ENCODE data around the gene DCT. TPM values are rescaled to one million over a fixed set of nuclear protein-coding genes. Genes with fewer than 3 reads are reported as not detected.

DCT gene
- total RNA-seq, 1 donor from 2014 or later: 0.05 TPM

DNA sequence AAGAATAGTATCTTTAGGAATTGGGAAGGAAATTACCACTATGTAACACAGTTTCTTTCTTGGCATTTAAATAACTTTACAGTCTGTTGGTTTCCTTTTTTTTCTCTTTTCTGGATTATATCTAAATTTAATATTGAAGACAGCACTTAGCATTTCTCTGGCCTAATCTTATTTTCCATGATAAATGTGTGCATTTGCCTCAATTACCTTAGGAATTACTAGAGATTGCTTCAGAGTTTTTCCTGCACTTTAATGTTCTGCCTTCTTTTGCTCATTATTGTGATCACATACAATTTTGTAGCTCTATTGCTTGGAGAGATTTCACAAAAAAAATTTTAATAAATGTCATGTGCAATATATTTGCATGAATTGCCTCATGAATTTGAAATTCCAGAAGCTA is 25.1 kb downstream of the DCT start:
- intact Hi-C loops (cut with micrococcal nuclease): no loop called here

DNA sequence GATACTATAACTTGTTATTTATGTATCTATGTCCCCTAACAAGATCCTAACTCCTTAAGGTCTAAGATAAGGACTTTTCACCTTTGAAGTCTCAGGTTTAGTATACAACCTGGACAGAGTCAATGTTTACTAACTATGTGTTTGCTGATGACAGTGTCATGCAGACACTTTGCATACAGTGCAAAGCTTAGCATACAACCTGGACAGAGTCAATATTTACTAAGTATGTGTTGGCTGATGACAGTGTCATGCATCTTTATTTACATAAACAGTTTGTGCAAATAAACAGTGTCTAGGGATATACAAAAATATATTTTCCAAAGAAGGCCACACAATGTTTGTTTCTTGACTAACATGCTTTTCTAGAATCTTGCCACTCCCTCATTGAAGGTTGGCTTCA is 34.7 kb downstream of the DCT start:
- intact Hi-C loops (cut with micrococcal nuclease): no loop called here

DNA sequence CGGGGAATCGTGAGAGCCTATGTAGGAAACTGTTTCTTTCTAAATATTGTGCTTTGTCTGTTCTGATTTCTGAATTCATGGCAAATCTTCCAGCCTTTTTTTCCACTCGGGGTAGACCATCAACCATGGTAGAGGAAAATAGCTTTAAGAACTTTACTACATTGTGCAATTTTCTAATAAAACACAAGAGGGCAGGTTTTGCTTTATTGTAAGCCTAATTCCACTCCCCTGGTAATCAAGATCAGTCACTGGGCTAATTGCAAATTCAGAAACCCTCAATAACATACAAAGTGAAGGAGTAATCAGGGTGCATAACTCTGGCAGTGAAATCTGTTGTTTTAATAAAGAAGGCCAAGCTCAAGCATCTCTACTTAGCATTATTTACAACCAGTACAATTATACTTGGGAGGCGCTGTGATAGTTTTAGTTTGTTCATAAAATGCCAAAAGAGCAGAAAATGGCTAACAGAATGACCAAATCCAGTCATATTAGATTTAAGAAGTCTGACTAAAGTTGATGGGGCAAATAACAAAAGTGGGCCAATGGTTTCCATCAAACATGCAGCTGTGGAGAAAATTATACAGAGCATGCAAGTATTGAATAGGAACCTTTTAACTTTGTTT is 43.8 kb downstream of the DCT start:
- intact Hi-C loops (cut with micrococcal nuclease): loop anchor here (1.0 to 5.0 kb wide), 4 partner anchors 113 to 967 kb away; partner anchors contain the start of gene GPR180

DNA sequence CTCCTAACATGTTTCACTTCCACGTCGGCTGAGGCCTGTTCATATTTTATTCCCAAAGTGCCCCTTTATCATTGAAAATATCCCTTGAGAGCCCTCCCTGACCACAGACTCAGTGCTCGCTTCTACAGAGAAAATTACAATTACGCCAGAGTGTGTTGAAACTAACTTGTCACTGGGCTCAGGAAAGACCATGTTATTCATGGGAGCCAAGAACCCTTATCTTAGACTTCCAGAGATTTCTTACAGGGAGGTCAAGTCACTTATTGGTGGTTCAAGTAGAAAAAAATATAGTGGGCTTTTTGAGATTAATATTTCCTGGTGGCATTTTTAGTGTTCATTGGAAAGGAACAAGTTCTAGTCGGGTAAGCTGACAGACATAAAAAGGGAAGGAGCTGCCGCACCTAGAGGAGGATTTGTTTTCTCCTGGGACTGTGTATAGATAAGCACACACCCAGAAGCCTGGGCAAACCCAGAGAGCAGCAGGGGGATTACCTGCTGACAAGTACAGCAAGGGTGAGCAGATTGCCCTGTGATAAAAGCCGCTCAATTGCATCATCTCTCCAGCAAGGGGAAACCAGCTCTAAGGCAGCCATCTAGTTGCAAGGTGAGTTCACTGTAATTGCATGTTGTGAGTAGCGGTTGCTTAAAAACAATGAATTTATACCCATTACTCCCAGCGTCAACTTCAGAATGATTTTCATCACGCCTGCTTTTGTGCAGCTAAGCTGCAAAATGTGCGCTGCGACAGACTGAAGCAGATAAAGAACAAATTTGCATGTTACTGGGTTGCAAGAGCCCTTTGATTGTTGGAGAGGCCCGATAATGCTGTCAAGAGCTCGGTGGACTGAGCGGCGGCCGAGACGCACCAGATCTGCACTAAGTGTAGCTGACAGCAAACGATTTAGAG is 46.2 kb downstream of the DCT start:
- intact Hi-C loops (cut with micrococcal nuclease): loop anchor here (1.0 kb wide), 1 partner anchor 14 kb away; no protein-coding TSS in a partner anchor

DNA sequence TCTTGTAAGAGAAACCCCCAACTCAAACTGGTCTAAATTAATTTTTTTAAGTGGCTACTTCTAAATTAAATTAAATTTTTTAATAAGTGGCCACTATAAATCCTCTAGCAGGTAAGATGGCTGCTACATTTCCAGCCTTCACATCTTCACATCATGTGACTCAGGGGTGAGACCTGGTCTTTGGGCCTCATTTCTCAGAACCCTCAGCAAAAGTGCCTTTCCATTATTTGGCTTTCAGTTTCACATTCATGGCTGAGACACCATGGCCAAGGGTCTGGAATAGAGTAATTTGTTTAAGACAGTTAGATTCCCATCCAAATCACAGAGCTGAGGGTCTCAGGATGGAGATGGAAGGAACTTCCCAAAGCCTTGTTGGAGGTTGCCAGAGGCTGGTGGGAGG is 47.5 kb downstream of the DCT start:
- intact Hi-C loops (cut with micrococcal nuclease): no loop called here

DNA sequence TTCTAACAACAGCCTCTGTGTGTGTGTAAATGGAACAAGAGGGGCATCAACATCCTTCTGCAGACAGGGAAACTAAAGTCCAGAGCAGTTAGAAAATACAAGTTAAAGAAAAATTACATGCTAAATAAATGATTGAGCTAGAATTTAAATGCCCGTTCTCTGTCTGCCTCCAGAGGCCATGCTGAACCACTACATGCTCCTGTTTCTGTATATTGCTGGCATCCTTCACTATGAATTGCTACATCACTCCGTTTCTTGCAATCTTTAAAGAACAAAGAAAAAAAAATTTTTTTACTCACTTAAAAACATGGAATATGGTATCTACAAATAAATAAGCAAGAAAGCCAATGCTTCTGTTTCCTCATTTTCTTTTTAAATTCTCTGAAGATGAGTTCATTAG is 47.9 kb downstream of the DCT start:
- intact Hi-C loops (cut with micrococcal nuclease): no loop called here

DNA sequence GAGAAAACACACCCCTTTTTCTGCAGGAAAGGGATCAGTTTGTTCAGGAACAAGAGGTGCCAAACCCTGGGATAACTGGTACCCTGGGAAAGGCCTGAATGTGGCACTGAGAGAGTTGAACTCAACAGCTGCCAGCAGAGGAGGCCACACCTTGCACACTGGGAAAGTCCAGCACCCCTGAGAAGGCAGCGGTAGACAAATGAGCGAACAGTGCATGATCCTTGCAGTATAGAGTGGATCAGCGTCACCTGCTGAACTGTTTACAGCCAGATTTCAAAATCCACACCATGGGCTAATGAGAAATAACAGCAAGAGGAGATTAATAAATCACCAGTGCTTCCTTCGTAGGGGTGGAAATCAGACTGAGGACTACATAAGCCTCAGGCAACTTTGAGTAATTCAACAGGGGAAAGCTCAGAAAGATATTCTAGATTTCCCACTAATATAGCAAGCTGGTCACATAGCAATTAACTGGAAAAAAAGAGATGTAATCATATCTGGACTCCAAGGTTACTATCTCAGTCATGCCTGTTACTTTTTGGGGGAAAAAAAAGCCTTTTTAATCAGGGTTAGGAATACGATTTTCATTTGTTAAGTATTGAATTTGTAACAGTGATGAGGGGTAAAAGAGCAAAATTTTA is 52.0 kb downstream of the DCT start:
- intact Hi-C loops (cut with micrococcal nuclease): no loop called here

DNA sequence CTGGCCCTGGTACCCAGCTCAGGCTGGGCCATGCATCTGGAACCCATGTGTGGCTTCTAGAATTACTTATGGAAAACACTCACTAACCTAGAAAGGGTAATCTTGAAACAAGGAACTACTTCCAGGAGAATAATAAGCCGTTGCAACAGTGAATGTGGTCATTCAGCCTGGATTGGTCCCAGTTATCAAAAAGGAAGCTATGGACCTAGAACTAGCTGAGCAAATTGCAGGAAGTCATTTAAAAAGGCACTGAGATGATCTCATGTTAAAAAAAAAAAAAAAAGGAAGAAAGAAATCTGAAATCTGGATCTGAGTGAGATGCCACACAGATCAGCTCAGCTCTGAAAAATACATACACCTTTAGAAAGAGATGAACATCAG is 59.6 kb downstream of the DCT start:
- intact Hi-C loops (cut with micrococcal nuclease): loop anchor here (1.0 kb wide), 1 partner anchor 13 kb away; no protein-coding TSS in a partner anchor

DNA sequence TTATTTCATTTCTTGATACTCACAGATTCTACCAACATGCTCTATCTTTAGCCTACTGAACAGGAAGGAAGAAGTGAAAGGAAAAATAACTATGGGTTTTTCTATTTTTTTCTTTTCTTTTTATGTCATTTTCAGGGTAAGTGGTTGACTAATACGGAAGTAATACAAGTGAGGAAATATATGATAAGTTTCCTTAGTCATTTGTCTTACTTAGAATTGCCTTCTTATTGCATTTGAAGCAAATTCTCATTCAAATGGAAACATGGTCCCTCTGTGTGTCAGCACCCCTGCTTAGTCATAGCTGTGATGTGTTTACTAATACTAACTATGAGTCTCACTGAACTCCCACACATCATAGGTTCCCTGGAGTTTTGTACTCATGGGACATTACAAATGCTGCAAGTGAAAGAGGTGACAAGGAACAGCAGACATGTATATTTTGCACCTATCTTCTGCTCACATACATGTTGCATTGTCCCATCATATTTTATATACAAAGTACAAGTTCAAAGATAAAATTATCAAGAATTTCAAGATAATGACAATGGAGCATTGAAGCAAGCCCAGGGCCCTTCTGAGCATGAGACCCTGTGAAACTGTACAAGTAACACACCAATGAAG is 60.1 kb downstream of the DCT start:
- intact Hi-C loops (cut with micrococcal nuclease): loop anchor here (1.0 kb wide), 1 partner anchor 14 kb away; no protein-coding TSS in a partner anchor

DNA sequence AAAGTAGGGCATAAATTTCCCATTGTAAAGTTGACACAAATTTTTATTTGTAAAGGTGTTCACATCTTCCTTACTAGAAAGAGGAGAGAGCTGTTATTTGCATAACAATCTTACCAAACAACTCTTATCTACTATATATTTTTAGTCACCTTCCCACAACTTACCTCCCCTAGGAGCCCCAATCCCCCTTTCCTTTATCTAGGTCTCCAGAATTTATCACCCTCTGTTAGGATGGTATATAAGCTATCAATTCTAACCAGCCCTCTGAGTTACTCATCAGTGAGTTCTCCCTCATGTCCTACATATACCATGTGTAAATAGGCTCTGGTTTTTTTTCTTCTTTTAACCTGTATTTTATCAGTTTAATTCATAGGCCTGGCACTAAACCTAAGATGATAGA is 62.2 kb downstream of the DCT start:
- intact Hi-C loops (cut with micrococcal nuclease): no loop called here

DNA sequence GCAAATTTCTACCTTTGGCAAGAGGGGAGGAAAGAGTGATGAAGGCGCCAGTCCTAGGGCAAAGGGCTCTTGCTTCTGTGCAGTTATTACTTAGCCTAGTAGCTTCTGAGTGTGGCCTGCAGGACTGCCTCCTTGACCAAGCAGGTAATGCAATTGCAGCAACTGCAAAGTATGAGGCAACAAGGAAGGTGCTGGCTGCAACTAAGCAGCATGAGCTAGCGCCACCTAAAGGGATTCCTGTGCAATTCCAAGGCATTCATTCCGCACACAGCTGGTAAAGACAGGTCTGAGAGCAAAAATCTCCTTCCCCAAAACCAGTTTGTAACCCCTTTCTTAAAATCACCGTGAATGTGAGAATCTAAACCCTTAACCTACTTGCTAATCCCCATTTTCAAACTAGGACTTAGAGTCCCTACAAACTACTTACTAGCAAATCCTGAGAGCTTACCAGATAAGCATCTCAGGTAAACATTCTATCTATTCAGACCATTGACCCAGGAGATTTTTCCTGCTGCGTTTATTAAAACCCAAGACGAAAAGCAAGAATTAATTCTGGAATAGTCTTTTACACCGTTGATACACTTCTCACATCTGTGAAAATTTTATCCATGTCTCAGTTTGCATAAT is 62.9 kb downstream of the DCT start:
- intact Hi-C loops (cut with micrococcal nuclease): no loop called here

DNA sequence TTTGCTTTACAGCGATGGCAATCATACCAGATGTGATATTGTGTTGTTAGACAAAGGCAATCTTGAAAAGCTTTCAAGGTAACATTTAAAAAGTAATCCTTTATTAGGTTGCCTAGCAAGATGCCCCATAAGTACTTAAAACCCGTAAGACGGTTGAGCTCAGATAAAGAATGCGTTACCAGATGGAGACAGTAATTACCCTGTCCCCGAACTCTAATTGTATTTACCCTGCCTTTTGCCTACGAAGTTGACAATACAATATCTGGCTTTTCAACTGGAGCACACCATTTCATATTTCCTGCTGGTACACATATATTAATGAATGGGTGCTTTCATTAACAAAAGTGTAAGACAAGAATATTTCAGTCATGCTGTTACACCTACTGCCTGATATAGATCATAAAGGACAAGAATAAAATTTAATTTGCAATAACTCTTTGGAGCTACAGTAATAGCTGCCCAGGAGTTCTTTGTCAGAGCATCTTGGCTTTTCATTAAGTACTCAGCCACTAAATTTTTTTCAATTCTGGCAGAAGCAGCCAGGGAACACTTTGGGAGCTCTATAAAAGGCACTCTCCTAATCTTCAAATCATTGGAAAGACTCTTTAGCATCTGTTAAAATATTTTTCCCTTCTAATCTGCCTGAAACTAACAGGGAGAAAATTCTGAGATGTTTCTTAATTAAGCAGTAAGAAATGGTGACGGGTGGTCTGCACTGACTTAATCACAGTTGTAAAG is 63.8 kb downstream of the DCT start:
- intact Hi-C loops (cut with micrococcal nuclease): no loop called here

DNA sequence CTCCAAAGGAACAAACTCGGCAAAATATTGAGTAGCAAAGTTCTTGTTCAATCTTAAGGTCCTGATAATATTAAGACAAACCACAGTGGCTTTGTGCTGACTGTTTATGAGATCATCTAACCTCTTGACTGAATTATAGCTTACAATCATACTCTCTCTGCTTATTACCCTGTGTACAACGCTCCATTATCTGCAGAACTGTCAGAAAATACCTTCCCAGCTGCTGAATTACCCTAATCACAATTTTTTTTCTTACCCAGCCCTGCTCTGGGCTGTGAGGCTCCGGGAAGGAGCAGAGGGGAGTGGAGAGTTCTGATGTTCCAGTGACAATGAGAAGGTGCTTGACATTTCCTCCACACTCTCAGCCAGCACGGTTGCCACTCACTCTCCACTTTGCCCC is 64.8 kb downstream of the DCT start:
- intact Hi-C loops (cut with micrococcal nuclease): no loop called here

DNA sequence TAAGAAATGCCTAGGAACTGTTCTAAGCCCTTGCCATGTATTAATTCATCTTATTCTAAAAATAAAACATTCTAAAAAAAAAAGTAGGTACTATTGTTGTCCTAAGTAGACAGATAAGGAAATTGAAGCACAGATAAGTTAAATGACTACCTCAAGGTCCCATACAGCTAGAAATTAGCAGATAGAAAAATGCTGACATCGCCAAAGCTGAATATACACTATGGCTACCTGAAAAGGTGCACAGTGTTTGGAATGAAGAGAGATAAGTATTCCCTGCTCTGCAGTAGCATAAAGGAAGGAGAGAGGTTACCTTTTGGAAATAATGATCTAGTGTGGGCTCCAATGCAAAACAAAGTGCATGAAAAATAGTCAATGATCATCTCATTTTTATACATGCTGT is 65.3 kb downstream of the DCT start:
- intact Hi-C loops (cut with micrococcal nuclease): no loop called here

DNA sequence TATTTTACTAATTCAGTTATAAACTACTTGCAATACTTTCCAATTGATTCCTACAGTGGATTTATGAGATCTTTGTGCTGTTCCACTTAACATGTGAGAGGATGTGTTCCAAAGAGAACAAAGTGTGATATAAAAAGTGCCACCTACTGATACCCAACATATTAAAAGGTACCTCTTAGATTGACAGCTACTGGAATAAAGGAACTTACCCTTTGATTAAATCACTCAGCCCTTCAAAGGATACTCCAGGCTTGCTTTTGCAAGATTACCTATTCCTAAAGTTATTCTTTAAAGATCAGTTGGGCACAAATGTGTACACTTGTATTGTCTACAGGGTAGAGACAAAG is 65.9 kb downstream of the DCT start:
- intact Hi-C loops (cut with micrococcal nuclease): no loop called here

DNA sequence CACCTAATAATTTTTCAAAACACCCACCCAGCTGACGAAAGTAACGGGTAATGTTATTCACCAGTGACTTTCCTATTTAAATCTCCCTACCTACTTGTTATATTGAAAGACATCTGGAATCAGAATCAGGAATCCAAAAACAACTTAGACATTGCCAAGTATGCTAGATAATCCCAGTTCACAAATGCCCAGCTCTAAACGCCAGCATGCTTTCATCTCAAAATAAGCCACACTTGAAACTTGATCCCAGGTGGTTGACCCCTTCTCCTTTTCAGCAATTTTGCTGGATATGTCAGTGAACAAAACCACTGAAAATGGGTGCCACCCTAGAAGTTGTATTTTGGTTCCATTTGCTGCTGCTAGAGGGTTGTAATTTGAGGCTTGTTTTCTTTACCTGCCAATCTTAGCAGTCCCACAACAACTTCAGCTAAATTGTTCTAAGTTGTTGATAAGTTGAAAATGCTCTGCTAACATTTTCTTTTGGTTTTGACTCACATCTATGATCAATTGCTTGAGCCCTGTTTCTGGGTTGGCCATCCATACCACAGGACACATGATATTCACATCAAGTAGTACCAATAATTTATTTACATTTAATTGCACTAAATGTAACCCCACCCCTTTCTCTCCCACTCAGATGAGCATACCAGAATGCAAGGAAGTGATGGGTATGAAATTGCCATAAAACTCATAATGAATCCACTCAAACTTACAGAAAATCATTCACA is 66.4 kb downstream of the DCT start:
- intact Hi-C loops (cut with micrococcal nuclease): no loop called here

DNA sequence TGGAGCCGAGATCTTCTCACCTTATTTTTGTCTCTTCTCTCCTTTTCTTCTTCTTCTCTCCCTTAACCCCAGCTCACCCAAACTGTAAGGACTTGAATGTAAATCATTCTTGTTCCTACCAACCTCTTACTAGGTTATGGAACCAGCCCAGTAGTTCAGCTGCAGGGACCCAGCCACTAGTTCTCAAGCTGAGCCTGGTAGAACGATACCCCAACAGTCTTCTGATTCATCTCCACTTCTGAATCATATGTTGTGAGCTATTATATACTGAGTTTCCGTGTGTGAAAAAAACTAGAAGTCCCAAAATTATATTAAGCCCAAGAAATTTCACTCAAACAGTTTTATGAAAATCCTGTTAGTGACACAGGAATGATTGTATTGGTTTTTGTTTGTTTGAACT is 67.7 kb downstream of the DCT start:
- intact Hi-C loops (cut with micrococcal nuclease): no loop called here

DNA sequence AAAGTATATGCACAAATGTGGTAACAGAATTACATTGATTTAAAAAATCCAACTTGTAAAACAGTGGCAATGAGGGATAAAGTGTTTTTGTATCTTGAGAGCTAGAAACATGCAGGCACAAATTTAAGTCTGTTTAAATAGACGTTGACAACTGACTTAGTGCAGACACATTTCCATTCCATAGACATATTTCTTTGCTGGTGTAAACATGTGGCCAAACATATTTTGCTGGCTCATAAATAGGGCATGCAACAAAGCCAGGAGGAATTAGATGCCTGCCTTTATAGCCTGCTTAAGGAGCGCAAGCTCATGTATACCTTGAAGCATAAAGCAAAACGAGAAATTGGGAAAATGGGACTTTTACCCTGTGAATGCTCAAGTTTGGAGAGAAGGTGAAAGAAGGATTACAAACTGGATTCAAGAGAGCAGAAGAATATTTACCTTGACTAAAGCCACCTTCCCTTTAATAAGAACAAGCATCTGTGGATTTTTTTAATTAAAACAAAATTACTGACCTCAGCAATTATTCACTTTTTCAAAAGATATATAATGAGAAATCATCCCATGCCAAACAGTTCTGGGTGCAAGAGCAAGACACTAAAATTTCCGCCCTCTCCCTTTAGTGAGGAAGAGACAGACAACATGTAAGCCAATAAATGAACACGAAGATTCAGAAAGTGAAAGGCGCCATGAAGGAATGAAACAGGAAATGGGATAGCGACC is 71.0 kb downstream of the DCT start:
- intact Hi-C loops (cut with micrococcal nuclease): no loop called here

DNA sequence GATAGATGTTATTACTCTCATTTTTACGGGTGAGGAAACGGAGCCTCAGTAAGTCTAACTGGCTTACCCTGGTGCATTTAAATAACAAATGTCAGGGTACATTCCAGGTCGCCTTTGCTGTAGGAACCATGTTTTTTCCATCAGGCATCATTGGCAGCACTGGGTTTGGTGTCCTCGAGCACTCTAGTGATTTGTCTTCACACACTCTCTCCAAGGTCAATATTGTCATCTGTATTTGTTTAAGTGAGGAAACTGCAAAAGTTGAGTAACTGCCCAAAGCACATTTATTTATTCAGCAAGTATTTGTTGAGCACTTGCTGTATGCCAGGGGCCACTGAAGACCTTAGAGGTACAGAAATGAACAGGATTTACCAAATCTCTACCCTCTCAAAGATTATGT is 78.6 kb downstream of the DCT start:
- intact Hi-C loops (cut with micrococcal nuclease): no loop called here

All from T-helper 2 cell treated with Interferon-gamma antibody and Interleukin-4, amounts not matched to agents 100 ng/mL and 5 ng/mL, for 36 hours (primary cell).